GM21576 (cell line): ENCODE results near the gene WWP2.
A peak's percentile ranks its signal among the peaks of the same experiment; 100 is the strongest.
"Not testable (repeated sequence)": the region's sequence is repeated elsewhere in the genome, so short reads cannot be mapped to it uniquely, and the experiment has no call there.

ENCODE experiments used
- ATAC-seq: cut with Tn5 transposase; IDR thresholded peaks from one replicate; pipeline ENCODE4 v1.9.1; 2021; ENCODE audit warnings: mild to moderate bottlenecking, moderate library complexity; ENCODE audit not compliant: unreplicated experiment

Gene WWP2

DNA sequence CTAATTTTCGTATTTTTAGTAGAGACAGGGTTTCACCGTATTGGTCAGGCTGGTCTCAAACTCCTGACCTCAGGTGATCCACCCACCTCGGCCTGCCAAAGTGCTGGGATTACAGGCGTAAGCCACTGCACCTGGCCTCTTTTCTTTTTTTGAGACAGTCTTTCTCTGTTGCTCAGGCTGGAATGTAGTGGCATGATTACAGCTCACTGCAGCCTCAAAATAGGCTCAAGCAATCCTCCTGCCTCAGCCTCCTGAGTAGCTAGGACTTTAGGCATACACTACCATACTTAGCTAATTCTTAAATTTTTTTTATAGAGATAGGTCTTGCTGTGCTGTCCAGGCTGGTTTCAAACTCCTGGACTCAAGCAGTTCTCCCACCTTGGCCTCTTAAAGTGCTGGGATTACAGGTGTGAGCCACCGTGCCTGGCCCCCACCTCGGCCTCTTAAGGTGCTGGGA is 29.3 kb downstream of the WWP2 start:
- not testable (repeated sequence) for ATAC-seq

DNA sequence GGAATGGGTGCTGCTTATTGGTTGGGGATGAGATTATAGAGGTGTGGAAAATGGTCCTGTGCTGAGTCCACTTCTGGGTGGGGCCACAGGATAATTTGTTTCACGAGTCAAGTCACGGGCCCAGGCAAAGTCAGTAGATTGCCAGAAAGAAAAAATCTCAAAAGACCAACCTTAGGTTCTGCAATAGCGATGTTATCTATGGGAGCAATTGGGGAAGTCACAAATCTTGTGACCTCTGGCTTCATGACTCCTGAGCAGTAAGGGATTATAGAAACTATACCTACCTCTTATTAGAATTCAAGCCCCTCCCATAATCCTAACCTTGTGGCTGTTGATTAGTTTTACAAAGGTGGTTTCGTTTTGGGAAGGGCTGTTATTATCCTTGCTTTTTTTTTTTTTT is 31.4 kb downstream of the WWP2 start:
- no peak for ATAC-seq

DNA sequence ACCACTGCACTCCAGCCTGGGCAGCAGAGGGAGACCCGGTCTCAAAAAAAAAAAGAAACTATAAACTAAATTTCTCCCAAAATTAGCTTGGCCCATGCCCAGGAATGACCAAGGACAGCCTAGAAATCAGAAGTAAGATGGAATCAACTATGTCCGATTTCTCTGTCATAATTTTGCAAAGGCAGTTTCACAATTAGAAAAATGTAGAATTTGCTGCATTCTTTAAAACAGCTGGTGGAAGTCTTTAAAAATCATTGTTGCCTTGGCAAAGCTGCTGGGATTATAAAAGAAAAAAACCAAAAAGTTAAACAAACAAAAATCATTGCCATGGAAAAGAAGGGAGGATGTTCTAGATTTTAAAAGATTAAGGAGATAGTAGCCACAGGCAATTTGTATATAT is 32.4 kb downstream of the WWP2 start:
- no peak for ATAC-seq

DNA sequence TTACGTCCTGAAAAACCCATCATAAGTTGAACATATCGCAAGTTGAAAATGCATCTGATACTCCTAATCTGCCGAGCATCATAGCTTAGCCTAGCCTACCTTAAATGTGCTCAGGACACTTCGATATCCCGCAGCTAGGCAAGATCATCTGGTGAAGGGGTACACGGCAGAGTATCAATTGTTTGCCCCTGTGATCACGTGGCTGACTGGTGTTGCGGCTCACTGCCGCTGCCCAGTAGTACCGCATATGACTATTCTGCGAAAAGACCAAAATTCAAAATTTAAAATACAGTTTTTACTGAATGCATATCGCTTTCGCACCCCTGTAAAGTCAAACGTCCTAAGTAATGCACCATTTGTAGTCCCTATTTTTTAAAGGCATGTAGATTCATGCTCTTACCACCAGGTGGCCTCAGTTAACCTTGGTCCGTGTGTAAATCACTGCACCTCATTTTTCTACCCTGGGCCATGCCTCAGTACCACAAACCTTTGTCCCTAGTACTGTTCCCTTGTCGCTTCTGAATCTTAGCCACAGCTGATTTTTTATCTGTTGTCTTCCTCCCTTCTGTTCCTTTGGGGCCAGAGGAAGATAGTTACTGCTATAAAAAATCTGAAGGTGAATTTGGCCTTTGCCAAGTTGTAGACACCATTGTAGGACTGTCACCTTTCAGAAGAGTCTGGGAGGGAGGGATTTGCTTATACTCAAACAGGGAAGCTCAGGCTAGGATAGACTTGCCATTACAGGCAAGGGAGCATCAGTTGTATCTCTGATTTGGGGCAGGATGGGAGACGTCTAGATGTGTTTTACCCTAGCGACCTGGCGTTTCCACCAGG is 34.4 kb downstream of the WWP2 start:
- peak; percentile 53 for ATAC-seq

DNA sequence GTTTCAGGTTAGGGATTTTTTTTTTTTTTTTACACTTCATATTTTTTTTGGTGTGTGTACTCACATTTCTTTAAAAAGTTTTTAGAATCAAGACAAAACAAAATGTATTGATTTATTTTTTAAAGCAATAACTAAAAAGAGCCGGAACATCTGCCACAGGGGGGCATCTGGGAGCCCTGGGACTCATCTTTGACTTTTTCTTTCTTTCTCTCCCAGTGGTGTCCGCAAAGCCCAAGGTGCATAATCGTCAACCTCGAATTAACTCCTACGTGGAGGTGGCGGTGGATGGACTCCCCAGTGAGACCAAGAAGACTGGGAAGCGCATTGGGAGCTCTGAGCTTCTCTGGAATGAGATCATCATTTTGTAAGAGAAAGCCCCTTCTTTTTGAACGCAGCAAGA is 36.3 kb downstream of the WWP2 start:
- ATAC-seq: no peak

DNA sequence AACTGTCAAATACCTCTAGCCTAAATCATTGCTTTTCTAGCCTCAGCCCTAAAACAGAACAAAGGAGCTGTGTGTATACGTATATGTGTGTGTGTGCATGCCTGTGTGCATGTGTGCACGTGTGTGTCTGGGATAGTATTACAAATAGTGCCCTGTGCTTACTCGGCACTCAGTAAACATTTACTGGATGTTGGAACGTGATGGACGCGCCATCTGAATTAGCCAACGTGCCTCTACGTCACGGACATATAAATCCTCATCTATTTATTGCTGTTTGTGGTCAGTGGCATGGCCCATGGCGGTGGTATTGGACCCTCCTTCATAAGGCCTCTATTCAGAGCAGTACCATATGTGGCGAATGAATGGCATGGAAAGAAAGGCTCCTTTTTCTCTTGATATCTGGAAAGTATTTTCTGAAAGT is 37.5 kb downstream of the WWP2 start:
- ATAC-seq: no peak

DNA sequence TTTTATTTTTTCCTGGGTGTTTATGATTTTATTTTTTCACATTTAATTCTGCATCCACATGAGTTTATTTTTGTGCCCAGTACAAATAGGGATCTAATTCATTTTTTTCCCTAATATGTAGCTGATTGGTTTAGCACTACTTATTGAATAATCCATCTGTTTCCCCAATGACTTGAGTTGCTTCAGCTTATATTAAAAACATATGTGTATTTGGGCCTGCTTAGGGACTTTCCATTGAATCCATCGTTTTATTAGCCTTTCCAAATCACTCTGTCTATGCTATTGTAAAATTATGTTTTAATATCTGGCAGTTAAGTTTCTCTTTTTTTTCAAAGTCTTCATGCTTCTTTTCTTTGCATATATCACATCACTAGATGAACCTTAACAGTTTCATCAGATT is 42.2 kb downstream of the WWP2 start:
- no peak for ATAC-seq

DNA sequence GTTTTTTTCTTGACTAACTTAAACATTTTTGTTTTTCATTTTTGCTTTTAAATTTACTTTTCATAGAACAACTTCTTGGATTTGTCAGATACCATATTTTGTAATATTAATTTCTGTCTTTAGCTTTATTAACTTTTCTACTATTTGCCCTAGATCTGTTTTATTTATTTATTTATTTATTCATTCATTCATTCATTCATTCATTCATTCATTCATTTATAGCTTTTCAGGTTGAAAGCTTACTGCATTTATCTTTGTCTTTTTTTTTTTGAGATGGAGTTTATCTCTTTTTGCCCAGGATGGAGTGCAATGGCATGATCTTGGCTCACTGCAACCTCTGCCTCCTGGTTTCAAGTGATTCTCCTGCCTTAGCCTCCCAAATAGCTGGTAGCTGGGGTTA is 44.6 kb downstream of the WWP2 start:
- ATAC-seq: not testable (repeated sequence)

DNA sequence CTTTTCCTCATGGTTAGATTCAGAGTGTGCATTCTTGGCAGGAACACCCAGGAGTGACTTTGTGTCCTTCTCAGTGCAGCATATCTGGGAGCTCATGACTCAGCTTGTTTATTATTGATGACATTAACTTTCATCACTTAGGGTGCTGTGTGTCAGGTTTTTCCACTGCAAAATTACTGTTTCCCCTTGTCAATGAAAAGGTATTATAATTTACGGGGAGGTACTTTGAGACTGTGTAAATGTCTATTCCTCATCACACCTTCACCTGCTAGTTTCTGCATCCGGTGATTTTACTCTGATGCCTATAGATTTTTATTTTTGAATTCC is 50.5 kb downstream of the WWP2 start:
- no peak for ATAC-seq

DNA sequence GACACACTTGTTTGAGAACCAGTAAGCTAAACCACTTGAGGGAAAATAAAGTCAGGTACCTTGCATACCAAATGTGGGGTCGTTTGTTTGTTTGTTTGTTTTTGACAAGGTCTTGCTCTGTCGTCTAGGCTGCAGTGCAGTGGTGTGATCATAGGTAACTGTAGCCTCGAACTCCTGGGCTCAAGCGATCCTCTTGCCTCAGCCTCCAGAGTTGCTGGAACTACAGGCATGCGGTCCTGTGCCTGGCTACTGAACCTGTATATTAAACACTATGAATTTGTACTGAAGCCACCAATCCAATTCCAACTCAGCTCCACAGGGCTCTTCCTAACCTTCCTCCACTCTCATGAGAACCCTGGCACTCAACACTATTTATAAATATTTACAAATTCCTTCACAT is 51.9 kb downstream of the WWP2 start:
- ATAC-seq: no peak

DNA sequence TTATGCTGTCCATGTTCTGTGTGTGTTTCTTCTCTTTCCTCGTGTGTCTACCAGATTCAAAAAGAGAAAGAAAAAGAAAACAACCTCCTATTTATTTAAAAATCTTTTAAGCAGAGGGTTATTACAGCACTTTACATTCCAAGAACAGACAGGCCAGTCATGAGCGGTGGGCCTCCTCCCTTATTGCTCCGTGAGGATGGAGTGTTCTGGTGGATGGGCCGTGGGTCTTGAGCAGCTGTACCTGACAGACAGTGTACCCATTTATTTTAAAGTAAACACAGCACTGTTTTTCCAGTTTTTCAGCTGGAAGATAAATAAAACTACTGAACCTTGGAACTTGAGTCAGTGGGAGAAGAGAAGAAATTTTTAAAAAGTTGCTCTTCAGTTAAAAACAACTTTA is 52.4 kb downstream of the WWP2 start:
- ATAC-seq: no peak

DNA sequence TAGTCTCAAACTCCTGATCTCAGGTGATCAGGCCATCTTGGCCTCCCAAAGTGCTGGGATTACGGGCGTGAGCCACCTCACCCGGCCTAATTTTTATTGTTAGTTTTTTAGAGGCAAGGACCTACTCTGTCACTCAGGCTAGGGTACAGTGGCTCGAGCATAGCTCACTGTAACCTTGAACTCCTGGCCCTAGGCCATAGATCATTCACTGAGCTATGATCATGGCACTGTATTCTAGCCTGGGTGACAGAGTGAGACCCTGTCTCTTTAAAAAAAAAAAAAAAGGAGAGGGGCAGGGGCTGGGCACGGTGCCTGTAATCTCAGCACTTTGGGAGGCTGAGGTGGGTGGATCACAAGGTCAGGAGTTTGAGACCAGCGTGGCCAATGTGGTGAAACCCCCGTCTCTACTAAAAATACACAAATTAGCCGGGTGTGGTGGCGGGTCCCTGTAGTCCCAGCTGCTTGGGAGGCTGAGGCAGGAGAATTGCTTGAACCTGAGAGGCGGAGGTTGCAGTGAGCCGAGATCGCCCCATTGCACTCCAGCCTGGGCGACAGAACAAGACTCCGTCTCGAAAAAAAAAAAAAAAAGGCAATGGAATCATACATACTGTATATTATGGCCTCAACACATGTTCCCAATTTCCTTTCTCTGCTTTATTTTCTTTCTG is 53.2 kb downstream of the WWP2 start:
- ATAC-seq: not testable (repeated sequence)

DNA sequence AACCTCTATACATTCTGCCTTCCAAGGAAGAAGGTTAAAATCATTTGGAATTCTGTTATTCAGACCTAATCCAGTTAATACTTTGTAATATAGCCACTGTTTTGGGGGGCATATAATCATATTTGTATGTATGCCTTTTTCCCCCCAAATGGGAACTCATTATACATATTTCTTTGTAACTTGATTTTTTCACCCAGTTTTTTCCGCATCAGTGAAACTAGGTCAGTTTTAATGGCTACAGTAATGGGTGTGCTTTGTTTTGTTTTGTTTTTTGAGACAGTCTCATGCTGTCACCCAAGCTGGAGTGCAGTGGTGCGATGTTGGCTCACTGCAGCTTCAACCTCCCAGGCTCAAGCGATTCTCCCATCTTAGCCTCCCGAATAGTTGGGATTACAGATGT is 54.9 kb downstream of the WWP2 start:
- ATAC-seq: no peak

DNA sequence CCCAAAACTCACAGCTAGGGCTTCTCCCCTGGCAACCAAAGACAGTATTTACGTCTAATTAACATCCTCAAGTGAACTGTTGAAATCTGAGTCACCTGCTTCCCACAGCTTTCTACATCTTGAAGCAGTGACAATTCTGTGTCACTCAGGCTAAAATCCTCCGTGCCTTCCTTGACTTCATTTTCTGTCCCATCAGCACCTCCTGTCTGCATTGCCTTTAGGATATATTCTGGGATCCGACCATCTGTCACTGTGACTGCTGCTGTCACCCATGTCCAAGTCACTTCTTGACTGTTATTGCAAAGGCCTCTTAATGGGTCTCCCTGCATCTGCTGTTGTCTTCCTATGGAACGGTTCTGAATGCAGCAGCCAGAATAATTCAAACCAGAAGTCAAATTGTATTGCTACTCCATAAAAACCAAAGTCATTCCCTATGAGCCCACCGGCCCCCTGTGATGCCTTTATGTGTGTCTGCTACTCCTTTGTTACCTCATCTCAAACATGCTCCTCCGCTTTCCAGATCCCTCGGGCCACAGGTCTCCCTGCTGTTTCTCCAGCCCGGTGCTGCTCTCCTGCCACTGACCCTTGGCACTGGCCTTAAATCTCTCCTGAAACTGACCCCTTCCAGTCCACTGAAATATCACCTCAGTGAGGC is 56.9 kb downstream of the WWP2 start:
- ATAC-seq: no peak

DNA sequence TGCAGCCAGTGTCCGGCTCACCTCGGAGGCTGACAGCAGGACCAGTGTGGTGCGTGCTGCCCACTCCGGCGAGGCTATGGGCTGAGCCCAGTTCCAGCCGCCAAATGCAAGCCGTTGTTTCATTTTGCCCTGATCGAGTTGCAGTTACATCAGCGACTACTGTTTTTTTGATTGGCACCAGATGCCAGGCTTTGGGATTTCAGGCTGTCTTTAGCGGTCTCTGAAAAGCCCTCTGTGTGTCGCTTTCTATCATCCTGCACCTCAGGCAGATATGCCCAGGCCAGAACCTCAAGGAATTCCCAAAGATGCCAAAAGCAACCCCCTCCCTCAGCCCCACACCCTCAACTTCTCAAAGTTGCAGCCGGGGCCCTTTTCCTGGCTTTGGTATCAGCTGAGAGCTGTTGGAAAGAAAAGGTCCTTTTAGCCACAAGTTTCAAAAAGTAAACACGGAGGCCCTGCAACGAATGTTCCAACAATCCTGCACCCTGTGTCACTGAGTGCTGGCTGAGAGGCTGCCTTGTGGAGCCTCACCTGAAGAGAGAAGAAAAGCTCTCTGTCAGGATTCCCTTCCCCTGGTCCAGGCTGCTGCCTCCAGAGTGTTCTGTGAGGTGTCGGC is 58.9 kb downstream of the WWP2 start:
- ATAC-seq: no peak

DNA sequence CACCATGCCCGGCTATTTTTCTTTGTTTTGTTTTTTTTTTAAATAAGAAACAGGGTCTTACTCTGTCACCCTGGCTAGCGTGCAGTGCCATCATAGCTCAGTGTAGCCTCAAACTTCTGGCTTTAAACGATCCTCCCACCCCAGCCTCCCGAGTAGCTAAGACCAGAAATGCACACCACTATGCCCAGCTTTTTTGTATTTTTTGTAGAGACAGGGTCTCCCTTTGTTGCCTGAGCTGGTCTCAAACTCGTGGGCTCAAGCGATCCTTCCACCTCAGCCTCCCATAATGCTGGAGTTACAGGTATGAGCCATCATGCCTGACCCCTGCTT is 59.7 kb downstream of the WWP2 start:
- no peak for ATAC-seq

DNA sequence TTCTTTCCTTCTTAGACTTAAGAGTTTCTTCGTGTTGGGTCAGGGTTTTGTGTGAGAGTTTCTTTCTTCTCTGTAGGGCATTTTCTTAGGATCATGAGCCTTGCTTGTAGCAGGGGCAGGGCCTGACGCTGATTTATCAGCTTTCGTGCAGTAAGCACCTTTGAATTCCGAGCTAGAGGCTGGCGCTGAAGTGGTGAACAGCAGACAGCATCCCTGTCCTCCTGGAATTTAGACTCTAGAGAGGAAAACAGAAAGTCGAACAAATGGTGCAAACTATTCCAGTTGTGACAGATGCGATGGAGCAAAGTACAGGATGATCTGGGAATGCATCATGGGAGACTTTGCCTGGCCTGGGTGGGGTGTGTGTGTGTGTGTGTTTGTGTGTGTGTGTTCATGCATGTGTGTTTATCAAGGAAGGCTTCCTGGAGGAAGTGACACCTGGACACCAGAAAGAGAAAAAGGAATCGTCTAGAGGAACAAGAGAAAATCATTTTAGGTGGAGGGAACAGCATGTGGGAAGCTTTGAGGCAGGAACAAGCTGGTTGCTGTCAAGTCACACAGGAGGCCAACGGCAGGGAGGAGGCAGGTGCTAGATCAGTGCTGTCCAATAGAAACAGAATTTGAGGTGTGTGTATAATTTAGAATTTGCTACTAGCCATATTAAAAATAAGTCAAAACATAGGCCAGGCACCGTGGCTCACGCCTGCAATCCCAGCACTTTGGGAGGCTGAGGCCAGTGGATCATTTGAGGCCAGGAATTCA is 60.2 kb downstream of the WWP2 start:
- ATAC-seq: no peak

DNA sequence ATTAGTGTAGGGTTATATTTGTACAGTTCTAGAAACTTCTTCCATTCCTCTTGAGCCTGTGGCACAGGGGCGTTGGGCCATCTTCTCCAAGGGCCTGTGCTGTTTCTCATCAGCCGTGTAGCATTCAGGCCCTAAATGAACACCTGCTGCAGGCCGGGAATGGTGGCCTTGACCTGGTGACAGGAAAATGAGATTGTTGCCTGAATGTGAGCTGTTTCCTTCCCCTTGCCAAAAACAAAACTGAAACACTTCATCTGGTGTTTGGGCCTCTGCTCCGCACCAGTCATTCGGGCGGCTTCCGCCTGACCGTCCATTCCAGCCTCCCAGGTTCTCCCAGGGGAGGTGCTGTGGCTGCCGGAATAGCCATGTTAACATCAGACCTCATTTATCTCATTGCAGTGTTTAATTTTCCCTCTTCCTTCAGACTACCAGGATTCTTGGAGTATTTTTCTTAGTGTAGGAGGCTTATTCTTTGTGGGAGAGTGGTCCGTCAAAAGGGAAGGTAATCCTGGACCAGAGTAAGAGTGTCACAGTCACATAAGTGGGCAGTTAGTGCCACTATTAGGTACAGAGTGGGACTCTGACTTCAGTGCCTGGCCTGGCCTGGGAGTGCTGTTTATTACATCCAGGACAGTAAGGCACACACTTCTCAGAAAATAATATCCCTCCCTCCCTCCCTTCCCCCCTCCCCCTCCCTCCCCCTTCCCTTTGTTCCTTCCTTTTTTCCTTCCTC is 61.9 kb downstream of the WWP2 start:
- ATAC-seq: peak; percentile 86

DNA sequence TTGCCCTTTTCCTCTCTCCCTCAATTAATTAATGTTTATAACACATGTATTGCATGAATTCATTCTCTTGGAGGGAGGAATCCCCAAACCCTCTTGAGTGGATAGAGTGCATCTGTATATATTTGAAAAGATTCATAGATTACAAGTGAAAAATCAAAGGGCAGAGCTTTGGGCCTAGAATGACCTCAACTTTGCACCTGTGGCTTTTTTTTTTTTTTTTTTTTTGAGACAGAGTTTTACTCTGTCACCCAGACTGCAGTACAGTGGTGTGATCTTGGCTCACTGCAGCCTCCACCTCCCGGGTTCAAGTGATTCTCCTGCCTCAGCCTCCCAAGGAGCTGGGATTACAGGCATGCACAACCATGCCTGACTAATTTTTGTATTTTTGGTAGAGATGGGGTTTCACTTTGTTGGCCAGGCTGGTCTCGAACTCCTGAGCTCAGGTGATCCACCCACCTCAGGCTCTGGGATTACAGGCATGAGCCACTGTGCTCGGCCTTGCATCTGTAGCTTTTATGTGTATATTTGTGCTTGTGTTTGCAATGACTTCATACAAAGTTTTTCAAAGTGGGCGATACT is 62.5 kb downstream of the WWP2 start:
- ATAC-seq: not testable (repeated sequence)

DNA sequence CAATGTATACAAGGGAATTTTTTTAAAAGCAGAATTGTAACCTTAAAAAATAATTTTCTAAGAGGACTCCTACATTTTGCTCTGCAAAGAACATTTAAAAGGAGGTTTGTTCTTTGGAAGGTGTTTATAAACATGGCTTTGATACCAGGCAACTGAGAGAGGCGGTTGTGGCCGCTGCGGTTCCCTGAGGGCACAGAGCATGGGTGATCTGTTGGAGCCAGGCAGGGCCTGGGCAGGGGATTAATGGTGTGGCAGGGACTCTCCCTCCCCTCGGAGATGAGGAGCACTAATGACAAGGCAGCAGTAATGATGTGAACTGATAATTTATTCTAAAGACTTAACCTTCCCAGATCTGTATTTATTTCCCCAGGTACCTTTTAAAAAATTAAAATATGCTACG is 65.4 kb downstream of the WWP2 start:
- ATAC-seq: no peak
